Type B pancreatic cell (in vitro differentiated cells): ENCODE results near the gene MTCL3.
A peak's percentile ranks its signal among the peaks of the same experiment; 100 is the strongest.

Experiments used
- DNase-seq: peaks from one replicate; pipeline ENCODE4 v3.0.0; 2021; ENCODE audit warnings: mixed read lengths; ENCODE audit not compliant: unreplicated experiment; ENCODE audit errors: extremely low spot score
- H3K27ac Mint-ChIP-seq: 2 replicates; pipeline ENCODE4 v1.8.0; 2021; ENCODE audit warnings: mild to moderate bottlenecking, mixed read lengths
- H3K27me3 Mint-ChIP-seq: 2 replicates; pipeline ENCODE4 v1.8.0; 2021; ENCODE audit warnings: mixed read lengths
- H3K36me3 Mint-ChIP-seq: 2 replicates; pipeline ENCODE4 v1.8.0; 2021; ENCODE audit warnings: mixed read lengths
- H3K4me1 Mint-ChIP-seq: one replicate; pipeline ENCODE4 v1.8.0; 2021; ENCODE audit warnings: mixed read lengths; ENCODE audit not compliant: unreplicated experiment
- H3K4me3 Mint-ChIP-seq: 2 replicates; pipeline ENCODE4 v1.8.0; 2021; ENCODE audit warnings: mild to moderate bottlenecking, mixed read lengths
- H3K9me3 Mint-ChIP-seq: 2 replicates; pipeline ENCODE4 v1.8.0; 2021; ENCODE audit warnings: mixed read lengths
- CTCF ChIP-seq: fragments of 200-600 bp; sonication (generic); conservative IDR thresholded peaks from 2 replicates; pipeline ENCODE4 v1.5.0; 2021; ENCODE audit warnings: antibody characterized with exemption, mild to moderate bottlenecking

Gene MTCL3

GRCh38 chr6:127518710-127519468, at the start of gene MTCL3:
Gene MTCL3 (minus strand): TSS chr6:127519335.
- peak within 1 kb of the TSS; percentile 88 for H3K4me3 Mint-ChIP-seq
- peak within 1 kb of the TSS; percentile 89 for H3K27ac Mint-ChIP-seq
- peak; percentile 71 for DNase-seq
- peaks cover 25% of the 10 kb centered on the region for H3K4me1 Mint-ChIP-seq
- no peaks in the 10 kb centered on the region for H3K9me3 Mint-ChIP-seq
- TF ChIP-seq CTCF: no peak
- H3K36me3 Mint-ChIP-seq: no peaks in the 10 kb centered on the region
- H3K27me3 Mint-ChIP-seq: peaks cover 73% of the 10 kb centered on the region

- no peaks in the 10 kb centered on the region for H3K27me3 Mint-ChIP-seq
Observed at GRCh38 chr6:127567476-127567875, 48.3 kb upstream of the MTCL3 start.

GRCh38 chr6:127566651-127567050, 47.5 kb upstream of the MTCL3 start:
- H3K4me3 Mint-ChIP-seq: no peak overlapping the region
- peaks cover 4% of the 10 kb centered on the region for H3K4me1 Mint-ChIP-seq
- no peaks in the 10 kb centered on the region for H3K9me3 Mint-ChIP-seq
- no peaks in the 10 kb centered on the region for H3K36me3 Mint-ChIP-seq
- TF ChIP-seq CTCF: no peak
- H3K27me3 Mint-ChIP-seq: no peaks in the 10 kb centered on the region
- no peak overlapping the region for H3K27ac Mint-ChIP-seq
- no peak for DNase-seq

More at GRCh38 chr6:127567476-127567875, 48.3 kb upstream of the MTCL3 start:
- no peaks in the 10 kb centered on the region for H3K9me3 Mint-ChIP-seq
- H3K36me3 Mint-ChIP-seq: no peaks in the 10 kb centered on the region
- DNase-seq: no peak
- peaks cover 4% of the 10 kb centered on the region for H3K4me1 Mint-ChIP-seq
- no peak overlapping the region for H3K4me3 Mint-ChIP-seq
- TF ChIP-seq CTCF: no peak
- H3K27ac Mint-ChIP-seq: no peak overlapping the region

DNA sequence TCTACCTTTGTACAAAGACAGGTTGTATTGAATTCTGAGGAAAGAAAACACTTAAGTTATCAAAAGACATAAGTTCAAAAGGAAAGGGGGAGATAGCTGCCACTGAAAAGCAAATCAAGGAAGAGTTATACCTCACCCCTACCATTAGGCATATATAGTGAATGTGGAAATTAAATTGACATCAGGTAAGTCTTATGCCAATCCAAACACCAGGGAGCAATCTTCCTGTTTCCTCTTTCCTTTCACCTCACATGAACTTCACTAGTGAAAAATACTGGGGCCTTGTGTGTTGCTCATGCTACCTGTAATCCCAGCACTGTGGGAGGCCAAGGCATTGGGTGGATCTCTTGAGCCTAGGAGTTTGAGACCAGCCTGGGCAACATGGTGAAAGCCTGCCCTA, 47.0 kb upstream of the MTCL3 start:
- DNase-seq: no peak
- H3K4me3 Mint-ChIP-seq: no peak overlapping the region
- TF ChIP-seq CTCF: no peak
- H3K36me3 Mint-ChIP-seq: no peaks in the 10 kb centered on the region
- H3K4me1 Mint-ChIP-seq: peaks cover 4% of the 10 kb centered on the region
- H3K27ac Mint-ChIP-seq: no peak overlapping the region
- no peaks in the 10 kb centered on the region for H3K27me3 Mint-ChIP-seq
- H3K9me3 Mint-ChIP-seq: no peaks in the 10 kb centered on the region

DNA sequence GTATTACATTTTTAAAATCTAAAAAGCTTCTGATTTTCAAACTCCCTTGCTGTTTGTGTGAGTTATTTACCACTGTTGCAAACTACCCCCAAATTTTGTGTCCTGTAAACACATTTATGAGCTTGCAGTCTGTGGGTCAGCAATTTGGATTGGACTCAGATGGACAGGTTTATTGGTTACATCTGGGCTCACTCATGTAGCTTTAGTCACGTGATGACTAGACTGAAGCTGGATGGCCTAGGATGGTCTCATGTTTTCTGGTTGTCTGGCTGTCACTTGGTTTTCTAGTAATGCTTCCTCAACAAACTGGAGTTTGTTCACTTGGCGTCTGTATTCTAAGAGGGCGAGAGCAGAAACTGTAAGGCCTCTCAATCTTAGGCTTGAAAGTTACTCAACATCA, 45.6 kb upstream of the MTCL3 start:
- no peaks in the 10 kb centered on the region for H3K27me3 Mint-ChIP-seq
- peaks cover 4% of the 10 kb centered on the region for H3K4me1 Mint-ChIP-seq
- no peak overlapping the region for H3K27ac Mint-ChIP-seq
- H3K36me3 Mint-ChIP-seq: no peaks in the 10 kb centered on the region
- no peak for DNase-seq
- no peaks in the 10 kb centered on the region for H3K9me3 Mint-ChIP-seq
- TF ChIP-seq CTCF: no peak
- no peak overlapping the region for H3K4me3 Mint-ChIP-seq
